Neural progenitor cell (in vitro differentiated cells): ENCODE data around the gene DNAH10.

Experiments used
- CTCF ChIP-seq: fragments of 200-600 bp; sonication (generic); IDR thresholded peaks from 2 replicates; pipeline ENCODE4 v1.5.1; 2017; ENCODE audit warnings: antibody characterized with exemption, mild to moderate bottlenecking
- EZH2phosphoT487 ChIP-seq: fragments of 200-600 bp; sonication (generic); IDR thresholded peaks from 2 replicates; pipeline ENCODE4 v1.6.1; 2017; ENCODE audit warnings: antibody characterized with exemption

DNA sequence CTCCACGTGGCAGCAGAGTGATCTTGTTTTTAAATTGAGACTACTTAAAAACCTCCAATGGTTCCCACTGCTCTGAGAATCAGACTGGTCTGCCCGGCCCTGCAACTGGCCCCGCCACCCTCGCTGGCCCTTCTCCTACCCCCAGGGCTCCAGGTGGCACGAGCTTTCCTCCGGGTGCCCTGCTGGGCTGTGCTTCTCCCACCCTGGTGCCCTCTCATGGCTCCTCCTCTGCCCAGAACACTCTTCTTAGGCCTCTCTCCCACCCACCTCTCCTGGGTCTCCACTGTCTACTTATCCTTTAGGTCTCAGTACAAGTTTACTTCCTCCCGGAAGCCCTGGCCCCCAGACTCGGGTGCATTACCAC is 184.0 kb downstream of the DNAH10 start:
- TF ChIP-seq CTCF (no peak), EZH2phosphoT487 (no peak)
